NCI-H69 (cell line): ENCODE data around the gene CDX2.
"Not testable (repeated sequence)": the region's sequence is repeated elsewhere in the genome, so short reads cannot be mapped to it uniquely, and the experiment has no call there.

Experiments used
- DNase-seq: peaks from one replicate; lab custom pipeline; 2025; lab: John Stamatoyannopoulos, UW

CDX2 gene, protein sequence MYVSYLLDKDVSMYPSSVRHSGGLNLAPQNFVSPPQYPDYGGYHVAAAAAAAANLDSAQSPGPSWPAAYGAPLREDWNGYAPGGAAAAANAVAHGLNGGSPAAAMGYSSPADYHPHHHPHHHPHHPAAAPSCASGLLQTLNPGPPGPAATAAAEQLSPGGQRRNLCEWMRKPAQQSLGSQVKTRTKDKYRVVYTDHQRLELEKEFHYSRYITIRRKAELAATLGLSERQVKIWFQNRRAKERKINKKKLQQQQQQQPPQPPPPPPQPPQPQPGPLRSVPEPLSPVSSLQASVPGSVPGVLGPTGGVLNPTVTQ

DNA sequence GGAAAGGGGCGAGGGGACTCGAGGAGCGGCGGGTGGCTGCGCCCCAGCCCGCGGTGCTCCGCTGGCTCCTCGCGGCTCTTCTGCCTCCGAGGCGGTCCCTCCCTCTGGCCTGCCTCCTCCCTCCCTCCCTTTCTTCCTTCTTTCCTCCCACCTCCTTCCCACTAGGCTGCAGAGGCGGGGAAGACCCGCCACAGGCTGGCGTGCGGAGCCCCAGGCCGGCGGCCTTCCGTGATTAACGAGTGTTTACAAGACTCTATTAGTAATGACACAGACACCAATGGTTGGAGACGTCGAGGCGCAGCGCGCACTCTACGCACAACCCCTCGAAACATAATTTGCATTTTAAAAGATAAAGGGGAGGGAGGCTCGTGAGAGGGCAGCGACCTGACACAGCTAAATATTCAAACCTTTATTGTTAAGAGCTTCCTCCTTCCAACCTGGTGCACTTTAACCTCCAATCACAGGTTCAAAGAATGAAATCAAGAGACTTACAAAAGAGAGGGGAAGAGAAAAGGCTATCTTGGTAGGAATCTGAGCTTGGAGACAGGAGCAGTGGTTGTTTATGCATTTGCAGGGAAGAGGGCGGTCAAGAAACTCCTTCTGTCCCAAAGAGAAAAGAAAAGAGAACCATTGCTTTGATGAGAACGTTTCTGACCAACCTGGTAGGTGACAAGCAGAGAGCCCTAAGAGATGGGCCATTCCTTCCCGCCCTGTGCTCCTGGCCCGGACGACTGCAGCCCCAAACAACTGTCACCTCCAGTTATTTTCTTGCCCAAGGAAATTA, at the start of gene CDX2:
Gene CDX2, minus strand, starts transcription at position 234 of the 784 bp plus-strand sequence. CDS start 309 bp downstream, outside the sequence.
- DNase-seq, result no peak

DNA sequence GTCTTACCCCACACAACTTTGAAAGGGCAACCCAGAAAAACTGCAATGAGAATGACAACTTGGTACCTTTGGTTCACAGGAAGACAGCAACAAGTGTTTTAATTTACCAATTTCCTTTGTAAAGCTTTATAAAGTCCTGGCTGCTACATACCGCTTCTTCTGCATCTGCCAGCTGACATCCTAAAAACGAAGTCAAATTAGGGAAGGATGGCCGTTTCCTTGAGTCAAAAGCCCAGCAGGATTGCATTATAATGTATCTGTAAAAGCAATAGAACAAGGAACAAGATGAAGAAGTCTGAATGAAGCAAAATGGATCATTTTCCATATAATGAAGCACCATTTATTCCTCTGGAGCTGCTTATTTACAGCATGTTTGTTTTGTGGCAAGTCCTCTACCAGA, 45.2 kb upstream of the CDX2 start:
- no peak for DNase-seq

DNA sequence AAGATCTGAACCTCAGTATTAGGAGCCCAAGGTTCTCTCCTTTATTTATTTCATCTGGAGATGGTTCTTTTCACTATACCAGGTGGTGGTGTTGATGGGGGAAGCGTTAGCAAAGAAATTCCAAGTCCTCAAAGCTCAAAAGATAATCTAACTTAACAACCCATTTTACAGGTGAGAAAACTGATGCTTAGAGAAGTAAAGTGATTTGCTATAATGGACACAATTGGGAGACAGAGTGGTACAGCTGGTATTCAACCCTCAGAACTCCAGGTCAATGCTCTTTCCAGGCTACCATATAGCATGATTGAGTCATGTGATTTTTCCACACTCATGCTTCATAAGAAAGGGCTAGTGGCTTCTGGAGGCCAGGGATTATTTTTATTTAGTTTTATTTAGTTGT, 44.4 kb upstream of the CDX2 start:
- no peak for DNase-seq

DNA sequence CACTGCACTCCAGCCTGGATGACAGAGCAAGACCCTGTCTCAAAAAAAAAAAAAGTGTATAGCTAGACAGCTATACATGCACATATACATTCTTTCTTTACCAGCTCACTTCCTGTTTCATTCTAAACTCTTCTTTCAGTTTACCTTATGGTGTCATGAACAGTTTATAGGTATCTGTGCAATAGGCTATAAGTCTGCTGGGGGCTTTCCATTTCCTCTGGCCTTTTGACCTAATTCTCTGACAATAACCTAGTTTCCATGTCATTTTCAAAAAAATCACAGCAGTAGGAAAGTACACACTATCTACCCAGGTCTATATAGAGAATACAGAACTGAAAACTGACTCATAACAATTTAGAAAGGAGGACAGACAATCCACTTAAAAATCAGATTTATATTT, 43.8 kb upstream of the CDX2 start:
- DNase-seq, result no peak

DNA sequence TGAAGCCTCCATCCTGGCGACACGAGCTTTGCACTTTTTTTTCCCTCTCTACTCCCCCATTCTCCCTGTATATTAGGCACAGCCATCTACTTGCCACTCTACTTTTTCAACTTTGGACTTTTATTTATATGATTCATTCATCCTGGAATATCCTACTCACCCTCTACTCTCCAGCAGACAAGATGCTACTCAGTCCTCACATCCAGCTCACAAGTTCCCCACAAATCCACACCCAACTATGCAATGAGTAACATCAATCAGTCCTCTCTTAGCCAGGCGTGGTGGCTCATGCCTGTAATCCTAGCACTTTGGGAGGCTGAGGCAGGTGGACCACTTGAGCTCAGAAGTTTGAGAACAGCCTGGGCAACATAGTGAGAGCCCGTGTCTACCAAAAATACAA, 43.3 kb upstream of the CDX2 start:
- no peak for DNase-seq

DNA sequence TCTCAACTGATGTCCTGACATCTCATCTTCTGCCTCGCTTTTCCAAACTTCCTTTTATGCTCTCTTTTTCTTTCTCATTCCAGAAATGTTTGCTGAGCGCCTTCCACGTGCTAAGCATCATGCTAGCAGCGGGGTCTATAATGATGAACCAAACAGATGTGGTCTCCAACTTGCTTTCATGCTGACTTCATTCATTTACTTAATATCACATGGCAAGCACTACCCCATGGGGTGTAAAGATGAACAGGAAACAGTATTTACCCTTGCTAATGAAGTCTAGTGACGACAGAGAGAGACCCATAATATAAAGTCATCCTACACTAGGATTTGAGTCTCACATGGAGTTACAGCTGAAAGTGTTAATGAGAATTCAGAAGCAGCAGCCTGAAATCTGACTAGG, 40.9 kb upstream of the CDX2 start:
- peak; percentile 30 for DNase-seq

DNA sequence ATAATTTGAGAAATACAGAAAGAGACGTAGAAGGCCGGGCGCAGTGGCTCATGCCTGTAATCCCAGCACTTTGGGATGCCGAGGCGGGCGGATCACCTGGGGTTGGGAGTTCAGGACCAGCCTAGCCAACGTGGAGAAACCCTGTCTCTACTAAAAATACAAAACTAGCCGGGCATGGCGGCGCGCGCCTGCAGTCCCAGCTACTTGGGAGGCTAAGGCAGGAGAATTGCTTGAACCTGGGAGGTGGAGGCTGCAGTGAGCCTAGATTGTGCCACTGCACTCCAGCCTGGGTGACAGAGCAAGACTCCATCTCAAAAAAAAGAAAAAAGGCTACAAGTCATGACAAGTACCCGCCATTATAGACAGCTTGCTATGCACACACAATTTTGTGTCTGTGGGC, 35.9 kb upstream of the CDX2 start:
- DNase-seq, result not testable (repeated sequence)

DNA sequence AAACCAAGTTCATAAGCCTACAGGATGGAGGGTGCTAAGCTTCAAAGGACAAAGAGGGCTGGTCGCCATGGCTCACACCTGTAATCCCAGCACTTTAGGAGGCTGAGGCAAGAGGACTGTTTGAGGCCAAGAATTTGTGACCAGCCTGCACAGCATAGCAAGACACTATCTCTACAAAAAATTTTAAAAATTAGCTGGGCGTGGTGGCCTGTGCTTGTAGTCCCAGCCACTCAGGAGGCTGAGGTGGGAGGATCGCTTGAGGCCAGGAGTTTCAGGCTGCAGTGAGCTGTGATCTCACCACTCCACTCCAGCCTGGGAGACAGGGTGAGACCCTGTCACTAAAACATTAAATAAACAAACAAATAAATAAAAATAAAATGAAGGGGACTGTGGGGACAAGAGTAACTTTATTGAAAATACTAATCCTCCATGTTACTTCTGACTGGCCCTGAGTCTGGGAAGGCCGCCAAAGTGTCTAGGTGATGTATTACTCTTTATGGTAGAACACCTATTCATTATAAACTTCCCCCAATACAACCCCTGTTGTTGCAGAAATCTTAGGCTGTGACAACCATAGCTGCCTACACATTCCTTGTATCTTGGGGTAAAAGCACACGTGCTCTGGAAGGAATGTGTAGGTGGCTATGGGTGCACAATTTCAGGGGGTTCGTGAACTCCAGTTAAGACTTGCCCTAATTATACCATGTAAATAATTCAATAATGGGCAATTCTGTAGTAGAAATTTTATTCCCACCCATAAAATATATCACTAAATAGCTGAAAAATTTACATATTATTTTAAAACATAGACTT, 34.0 kb upstream of the CDX2 start:
- DNase-seq, result no peak

DNA sequence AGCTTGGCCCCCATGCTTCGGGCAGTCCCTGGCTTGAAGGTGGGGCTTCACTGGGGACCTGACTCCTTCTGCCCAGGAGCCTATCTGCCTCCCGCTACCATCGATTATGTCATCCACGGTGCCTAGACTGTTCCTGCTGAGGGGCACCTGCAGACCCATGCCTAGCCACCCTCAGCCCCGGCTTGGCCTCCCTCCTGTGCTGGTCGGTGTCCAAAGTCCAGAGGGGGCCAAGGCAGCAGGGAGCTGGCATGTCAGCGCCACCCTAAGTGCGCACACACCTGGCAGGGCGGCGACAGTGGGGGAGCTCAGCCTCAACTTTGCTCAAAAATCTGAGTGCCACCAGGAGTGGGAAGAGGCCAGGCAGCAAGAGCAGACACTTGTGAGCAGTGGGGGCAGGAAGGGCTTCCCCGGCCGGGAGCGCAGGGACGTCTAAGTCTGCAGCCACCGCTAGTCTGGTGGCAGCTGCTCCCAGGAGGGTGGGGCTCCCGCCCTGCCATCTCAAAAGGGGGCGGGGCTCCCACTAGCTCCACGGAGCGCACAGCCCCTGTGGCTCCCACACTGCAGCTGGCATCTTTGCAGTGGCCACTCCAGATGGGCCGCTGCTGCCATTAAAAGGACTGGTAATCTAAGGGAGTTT, 32.8 kb upstream of the CDX2 start:
- peak; percentile 16 for DNase-seq

DNA sequence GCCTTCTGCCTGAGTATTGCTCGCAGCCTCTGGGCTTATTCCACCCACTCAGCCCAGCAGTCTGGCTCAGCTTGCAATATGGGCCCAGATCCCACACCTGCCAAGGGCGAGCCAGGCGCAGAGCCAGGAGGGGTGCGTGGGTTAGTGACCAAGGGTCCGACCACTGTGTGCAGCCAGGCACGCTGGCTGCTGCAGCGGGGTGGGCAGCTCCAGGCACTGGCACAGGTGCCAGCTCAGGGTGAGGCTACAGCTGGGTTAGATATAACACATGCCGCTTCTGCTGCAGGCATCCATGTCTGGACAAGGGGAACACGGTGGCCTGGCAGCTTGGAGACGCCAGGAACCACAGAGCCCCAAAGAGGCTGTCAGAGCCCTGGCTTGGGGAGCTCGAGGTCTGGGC, 31.9 kb upstream of the CDX2 start:
- DNase-seq, result no peak

DNA sequence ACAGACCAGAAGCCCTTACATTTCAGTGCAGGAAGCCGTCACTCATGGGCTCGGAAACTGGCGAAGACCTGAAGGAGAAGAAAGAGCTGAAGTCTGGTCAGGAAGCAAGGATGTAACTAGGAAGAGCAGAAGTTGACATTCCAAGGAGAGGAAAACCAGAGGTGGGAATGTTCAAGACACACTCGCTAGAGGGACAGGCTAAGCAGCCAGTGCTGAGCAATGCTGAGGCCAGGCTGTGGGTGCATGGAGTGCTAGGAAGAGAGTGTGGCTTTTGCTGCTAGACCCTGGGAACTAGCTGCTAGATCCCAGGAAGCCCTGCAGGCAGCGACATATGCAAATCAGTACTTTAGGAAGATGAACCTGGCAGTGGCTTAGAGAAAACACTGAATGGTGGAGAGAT, 31.5 kb upstream of the CDX2 start:
- no peak for DNase-seq

DNA sequence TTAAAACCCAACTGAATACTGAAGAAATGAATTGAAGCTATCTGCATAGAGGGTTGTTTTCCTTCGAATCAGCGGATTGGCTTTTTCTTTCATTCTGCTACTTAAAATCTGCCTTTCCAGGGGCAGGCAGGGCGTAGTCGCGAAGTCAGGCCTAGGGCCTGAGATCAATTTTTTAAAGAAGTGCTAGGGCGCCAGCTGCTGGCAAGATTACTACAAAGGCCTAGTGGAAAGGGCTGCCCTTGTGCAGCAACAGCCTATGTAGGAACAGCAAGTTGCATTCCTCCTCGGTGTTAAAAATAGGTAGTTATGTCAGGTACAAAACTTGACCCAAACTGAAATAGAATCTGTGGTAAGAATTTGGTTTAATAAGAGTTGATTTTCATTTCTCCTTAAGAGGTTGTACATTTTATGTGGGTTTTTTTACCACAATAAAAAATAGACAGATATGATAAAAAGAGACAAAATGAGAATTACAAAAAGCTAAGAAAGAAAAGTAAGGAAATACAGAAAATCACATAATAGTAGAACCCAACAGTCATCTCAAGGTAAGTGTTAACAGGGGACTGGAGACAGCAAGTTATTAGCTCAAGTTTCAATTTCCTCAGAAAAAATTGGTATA, 28.9 kb upstream of the CDX2 start:
- DNase-seq, result peak; percentile 20

DNA sequence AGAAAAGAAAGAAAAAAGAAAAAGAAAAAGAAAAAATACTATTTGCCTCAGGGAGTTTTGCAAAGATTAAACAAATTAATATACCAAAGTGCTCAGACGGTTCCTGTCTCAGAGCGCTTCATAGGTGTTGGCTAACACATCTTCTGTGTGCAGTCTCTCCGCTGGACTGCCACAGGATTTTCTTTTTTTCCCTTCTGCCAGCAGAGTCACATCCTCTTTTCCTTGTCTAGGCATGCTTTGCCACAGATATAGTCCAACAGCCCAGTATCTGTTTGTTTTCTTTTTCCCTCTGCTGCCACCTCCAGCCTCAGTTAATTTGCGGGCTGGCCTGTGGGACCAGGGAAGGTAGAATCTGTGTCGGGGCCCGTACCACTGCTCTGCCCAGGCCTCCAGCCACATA, 22.8 kb upstream of the CDX2 start:
- no peak for DNase-seq

DNA sequence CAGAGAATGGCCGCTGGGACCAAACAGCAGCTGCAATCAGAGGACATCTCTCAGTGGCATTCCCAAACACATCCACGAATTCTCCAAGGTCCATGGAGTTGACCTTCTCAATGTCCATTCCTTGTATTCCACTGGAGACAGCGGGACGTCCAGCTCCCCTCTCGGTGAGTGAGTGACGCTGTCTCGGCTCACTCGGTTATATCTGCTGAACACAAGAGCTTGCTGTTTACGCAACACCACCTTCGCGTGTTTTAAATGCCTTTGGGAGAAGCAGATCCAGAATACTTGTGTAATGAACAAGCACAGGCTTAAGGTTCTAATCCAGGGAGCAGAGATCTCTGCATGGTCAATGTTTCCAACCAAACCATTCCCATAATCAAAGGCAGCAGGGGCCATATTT, 19.4 kb upstream of the CDX2 start, which contains the start of gene URAD:
Gene URAD, minus strand, starts transcription at position 174 of the 400 bp plus-strand sequence. Its CDS starts 56 bp downstream, at position 118.
- DNase-seq, result no peak

DNA sequence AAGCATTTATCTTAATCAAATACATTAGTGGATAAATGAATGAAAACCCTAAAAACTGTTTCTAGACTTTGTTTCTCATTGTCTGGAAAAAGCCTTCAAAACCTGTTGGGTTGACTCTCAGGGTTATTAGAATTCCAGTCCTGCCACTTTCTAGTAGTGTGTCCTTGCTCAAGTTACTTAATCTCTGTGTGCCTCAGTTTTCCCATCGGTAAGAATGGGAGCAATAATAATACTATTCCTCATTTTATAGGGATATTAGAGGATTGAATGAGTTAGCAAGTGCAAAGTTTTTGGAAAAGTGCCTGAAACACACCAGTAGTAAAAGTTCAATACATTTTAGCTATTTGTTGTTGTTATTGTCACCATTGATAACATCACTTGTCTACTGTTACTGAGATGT, 16.5 kb upstream of the CDX2 start:
- DNase-seq, result no peak

DNA sequence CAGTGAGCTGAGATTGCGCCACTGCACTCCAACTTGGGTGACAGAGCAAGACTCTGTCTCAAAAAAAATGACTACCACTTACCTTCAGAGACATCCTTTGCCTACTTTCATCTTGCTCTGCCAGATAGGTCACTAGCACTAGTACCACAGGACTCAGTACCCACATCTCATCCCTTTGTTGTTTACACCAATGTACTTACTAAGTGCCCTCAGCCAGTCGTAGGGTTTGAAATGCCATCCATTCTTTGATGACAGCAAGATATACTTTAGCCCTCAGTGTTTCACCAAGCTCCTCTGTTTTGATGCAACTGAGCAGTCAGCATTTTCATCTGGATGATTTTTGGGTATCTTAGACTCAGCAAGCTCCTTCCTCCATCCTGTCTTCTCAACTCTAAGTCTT, 13.2 kb upstream of the CDX2 start:
- DNase-seq, result no peak

DNA sequence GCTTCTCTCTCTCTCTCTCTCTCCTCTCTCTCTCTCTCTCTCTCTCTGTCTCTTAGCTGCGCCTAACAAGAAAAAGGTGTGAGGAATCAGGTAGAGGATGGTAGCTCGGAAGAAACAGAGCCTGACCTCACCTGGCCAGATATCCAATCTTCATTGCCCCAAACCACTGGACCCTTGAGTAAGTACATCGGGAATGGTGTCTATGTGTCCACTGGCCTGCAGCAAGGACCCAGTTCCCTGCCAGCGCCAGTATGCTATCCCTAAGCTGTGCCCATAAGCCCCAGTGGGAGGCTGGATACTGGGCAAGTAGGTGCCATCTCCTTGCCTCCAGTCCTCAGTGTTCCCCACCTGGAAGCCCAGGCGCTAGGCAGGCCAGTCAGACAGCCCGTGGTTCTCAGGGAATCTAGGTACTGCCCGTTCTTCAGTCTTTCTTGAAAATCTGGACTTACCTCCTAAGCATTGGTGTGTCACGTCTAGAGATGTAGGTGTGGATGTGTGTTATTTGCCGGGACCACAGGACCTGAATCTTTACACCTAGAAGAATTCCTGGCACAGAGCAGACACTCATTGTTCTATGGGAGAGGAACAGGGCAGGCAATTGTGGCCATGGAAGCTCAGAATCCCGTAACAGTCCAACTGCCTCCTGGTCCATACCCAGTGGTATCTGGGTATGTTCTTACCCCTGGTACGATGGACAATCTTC, 12.0 kb upstream of the CDX2 start:
- no peak for DNase-seq

DNA sequence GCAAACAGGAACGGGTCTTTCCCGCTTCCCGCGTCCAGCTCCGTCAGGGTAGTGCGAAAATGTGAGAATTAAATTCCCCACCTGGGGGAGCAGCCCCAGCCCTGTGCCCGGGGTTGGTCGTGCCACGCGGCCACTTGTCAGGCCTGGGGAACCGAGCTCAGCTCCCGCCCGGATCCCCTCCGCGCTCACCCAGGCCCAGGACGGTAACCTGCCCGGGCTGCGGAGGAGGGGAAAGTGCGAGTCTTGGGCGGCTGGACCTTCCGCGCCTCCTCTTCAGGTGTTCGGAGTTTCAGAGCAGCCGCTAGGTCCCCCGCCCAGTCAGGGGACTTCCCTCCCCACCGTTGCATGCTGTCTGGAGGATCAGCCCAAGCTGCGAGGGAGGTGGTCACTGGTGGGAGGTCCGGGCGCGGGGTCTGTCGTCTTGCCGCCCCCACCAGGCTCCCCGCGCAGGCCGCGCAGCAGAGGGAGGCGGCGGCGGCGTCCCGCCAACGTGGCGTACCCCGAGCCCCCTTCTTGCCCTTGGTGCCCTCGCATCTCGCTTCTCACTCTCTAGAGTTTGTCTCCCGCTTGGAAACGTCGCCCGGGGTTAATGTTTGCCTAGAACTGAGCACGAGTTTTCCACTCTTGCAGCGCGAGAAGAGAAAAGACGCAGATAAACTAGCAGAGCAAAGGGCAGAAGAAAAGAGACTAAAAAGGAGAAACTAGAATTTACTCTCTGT, 11.3 kb upstream of the CDX2 start:
- no peak for DNase-seq

DNA sequence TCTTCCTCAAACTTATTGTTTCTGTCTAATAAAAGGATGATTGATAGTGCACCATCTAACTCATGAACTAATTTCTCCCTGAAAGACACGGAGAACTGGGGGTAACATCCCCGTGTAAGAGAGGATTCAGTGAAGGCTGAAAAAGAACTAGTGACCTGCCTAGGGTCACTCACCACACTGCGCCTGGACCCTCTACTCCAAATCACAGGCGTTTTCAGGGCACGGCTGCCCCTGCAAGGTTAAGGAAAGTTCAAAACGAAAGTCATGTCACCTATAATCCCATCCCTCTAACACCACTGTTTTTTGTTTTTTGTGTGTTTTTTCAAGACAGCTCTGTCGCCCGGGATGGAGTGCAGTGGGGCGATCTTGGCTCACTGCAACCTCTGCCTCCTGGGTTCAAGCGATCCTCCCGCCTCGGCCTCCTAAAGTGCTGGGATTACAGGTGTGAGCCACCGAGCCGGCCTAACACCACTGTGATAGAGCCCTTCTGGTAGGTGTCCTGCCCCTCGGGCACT, 10.7 kb upstream of the CDX2 start:
- DNase-seq, result no peak

DNA sequence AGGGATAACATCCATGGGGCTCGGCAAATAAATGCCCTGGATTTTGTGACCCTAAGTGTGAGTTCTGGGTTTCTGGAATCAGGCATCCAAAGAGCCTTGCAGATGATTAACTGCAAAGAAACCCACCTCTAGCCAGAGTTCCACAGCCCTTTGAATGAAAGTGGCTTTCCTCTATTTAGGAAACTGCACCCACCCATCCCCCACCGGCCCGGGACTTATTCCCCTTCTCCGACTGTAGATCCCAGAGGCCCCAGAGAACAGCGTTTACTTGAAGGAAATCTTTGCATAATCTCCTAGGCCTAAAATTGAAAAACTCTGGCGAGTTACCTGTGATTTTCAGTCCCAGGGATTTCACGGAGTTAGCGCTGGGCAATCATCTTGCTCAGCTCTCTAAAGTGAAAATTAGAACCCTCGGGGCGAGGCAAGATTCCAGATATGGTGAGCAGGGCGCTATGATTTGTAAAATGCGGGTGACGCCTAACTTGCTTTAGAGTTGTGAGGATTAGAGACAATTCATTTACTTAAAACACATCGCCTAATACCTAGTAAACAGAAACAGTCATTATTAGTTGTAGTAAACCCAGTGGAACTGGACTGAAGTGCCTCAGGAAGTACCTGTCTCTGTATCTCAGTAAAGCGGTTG, 10.0 kb upstream of the CDX2 start:
- DNase-seq, result no peak
